DMS114 treated with DMSO at 0.1 percent for 48 hours (cell line): ENCODE measurements around the gene MGST2.

Source experiments
- DNase-seq: peaks from one replicate; lab custom pipeline; 2025; ENCODE audit not compliant: unreplicated experiment; lab: John Stamatoyannopoulos, UW

Gene MGST2

DNA sequence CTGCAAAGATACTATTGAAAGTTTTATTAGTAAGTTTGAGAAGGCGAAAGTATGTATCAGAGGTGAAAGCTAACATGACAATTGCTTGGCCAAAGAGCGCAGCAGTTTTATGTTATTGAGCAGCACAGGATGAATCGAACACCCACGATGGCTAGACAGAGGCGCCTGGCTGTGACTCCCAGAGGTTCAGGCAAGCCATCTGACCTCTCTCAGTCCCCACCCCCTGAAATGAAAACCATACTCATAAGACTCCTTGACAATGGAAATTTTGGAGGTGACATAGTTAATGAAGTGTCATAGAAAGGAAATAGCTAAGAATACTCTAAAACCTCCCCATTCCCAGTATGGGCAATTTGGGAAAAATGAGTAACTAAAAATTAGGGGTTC is 70.6 kb downstream of the MGST2 start:
- no peak for DNase-seq

DNA sequence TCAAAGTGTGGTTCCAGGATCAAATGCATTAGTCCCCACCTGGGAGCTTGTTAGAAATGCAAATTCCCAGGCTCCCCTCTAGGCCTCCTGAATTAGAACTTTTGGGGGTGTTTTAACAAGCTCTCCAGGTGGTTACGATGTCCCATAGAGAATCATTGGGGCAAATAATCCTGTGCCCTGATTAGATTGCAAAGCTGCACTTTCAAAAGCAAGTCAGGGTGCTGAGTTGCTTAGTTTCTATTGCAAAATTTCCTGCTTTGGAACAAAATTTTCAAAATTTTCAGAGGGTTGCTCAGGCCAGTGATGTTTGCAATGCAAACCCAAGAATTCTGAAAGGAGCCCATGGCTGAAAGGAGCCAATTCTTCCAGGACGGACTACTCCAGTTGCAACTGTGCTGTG is 71.0 kb downstream of the MGST2 start:
- DNase-seq: no peak

DNA sequence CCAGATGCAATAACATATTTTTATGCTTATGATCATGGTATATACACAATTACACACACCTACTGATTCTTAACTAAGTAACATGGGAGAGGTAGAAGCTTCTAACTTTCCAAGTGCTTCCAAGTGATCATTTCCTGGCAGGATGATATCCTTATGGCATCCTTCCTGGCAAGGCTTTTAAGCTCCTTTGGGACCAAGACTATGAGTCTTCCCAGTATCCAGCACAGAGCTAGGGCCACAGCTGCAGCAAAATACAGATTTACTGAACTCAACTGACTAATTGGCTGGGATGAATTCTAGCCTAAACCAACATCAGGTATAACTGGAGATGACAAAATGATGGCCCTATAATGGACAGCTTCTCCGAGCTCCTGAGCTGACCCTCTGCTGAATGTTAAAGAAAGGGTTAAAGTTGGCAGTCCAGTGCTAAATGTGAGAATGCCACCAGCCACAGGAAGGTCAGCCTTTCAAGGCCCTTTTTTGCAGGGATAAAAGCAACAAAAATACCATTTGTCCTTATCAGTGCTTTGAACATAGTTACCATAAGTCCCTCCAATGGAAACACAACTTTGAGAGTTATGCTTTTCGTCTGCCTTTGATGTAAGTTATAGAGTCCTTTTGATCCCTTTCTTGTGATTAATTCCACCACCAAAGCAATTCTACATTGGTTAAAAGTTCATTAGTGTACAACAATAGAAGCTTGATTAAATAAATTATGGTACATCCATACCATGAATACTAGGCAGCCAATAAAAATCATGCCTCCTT is 73.4 kb downstream of the MGST2 start:
- DNase-seq: no peak

DNA sequence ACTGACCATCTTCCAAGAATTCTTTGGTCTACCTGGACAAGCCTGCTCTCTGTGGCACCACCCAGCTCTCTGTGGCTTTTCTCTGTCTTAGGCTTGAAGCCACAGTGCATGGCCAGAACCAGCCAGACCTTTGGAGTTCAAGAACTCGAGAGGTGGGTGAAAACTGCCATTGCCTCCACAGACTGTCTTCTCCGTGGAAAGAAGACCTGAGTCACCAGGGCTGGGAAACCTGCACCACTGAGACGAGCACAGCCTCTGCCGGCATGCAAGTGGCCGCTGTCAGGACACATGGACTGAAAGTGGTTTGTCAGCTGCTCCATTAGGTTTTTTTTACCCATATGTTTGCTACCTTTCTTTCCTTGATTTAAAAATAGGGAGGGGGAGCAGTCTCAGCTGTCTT is 74.5 kb downstream of the MGST2 start:
- no peak for DNase-seq

DNA sequence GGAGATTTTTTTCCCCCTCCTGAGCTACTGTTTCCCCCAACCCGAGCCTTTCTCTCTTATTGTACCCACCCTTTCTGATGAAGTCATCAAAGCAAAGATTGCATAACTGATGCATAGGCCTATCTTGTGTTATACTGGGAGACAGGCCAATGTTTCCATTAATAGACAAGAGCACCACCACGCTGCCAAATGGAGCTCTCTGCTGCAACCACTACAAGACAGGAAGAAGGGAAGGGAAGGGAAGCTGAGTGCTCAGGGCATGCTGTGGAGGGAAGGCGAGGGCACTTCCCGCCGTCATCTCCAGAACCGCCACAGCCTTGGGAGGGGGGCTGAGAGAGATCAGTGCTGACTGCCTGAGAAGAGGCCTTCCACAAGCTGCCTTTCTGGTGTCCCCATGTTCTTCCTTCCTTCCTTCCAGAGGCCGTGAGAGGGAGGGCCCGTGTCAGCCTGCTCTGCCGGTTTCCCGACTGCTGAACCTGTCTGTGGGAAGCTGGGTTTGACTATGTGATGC is 75.0 kb downstream of the MGST2 start:
- no peak for DNase-seq

DNA sequence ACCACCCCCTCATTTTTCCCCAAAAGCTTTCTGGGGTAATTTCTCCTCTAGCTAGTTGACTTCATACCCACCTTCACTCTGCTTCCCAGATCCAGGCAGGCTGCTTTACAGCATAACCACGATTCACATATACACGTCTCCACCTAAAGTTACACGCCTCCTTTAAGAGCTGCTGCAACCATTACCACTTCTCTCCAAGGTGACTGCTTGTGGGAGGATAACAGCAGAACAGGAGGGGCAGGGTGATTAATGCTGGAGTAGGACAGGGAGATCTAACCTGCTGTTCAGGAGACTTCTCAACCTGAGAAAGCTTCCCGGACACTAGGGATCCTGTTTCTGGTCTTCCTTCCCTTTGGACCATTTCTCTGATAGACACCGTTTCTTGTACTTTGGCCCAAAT is 77.4 kb downstream of the MGST2 start:
- no peak for DNase-seq

DNA sequence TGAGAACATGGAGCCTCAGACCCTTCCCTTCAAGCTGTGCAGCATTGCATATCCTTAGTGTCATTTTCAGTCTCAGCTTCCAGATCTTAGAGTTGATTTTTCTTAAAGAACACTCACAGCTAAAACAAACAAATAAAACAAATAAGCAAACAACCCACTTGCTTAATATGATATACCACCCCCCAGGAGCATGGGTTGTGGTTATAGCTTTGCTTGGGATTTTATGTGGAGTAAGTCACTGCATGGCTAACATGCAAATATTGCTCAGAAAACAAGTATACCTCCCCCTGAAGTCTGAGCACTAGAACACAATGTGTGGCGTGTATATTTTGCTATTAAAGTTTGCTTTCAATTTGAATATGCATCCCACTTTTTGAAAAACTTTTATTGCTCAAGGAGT is 78.6 kb downstream of the MGST2 start:
- no peak for DNase-seq

DNA sequence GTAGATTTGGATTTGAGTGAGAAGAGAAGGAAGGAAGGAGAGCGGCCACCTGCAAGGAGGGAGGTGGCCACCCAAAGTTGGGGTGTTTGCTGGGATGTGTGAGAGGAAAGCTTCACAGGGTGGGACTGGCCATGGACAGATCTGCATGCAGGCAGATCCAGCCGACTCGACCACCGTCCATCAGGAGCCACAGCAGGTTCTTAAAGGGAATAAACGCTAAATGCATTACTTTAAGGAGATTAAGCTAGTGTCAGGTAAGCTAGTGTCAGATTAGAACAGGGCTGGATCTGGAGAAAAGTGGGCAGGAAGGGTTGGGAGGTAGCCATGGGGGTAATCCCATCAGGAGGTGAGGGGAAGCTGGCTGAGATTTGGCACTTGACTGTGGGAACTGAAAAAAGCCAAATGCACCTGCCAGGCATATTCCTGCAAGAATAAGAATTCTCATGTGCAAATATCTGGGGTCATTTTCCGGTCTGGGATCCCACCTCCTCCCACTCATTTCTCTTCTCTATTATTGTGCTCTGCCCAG is 79.6 kb downstream of the MGST2 start:
- DNase-seq: no peak

DNA sequence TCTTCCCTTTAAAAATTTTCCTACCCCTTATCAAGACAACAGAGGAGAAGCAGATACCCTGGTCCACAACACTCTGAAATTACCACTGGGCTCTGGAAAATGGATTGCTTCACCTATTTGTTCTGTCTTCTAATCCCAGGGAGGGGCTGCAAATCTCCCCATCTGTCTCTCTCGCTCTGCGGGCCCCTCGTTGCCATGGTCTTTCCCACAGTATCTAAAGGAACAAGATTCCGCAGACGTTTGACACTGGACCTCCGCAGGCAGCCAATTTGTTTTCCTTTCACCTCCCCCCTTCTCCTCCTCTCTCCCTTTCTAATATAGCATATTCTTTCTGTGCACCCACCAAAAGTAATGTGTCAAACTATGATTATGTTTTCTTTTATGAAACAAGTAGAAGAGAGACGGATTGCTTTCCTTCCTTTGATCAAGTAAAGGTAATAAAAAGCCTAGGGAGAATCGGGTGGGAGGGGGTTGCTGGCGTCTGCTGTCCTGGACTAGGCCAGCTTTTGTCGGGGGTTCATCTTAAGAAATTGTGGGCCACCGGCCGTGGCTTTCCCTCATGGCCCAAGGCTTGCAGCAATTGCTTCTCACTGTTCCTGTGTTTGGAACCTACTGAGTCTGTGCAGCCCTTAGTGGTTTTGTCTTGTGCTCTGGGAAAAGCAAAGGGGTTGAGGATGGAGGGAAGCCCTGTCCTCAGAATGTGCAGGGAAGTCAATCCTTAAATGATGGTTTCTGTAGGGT is 81.0 kb downstream of the MGST2 start:
- DNase-seq: no peak

DNA sequence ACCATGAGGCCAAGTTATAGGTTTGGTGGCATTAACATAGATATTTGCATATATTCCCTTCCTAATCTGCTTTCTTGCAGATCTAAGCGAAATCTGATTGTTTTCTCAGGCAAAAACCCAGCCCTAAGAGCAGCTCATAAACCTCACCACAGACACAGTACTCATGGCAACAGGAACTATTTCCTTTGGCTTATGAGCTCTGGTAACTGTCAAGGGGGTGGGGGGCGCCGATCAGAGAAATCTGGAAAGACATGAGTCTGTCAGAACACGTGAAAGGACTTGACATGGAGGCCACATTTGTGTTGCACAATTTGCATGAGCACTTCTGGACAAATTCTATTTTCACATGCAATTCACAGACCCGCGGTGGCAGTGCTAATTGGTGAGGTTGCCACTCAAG is 83.7 kb downstream of the MGST2 start:
- DNase-seq: no peak

DNA sequence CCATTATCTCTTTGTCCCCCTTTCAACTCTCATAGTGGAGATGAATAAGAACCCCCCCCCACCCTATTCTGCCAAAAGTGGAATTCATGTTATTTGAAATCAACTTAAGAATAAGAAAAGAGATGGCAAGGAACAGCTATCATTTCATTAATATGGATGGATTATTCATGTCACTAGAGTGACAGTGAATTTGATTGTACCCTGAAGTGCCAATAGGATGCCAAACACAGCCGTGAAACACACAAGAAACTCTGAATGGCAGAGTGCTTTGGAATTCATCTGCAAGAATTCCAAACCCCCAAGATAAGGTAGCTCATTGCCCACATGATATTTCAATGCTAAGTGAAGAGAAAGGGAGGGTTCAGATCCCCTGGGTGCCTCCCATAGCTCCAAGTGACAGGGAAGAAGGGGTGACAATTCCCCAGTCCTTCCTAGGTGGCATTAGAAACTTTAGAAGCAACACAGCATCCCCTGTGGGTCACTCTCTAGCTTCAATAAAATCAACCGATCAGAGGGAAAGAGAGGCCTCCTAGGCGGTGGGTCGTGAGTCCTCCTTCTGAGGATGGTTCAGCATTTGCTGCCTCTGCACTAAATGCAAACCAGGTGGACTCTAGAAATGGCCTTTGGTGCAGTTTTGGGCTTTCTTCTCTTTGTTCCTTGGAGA is 84.3 kb downstream of the MGST2 start:
- DNase-seq: no peak

DNA sequence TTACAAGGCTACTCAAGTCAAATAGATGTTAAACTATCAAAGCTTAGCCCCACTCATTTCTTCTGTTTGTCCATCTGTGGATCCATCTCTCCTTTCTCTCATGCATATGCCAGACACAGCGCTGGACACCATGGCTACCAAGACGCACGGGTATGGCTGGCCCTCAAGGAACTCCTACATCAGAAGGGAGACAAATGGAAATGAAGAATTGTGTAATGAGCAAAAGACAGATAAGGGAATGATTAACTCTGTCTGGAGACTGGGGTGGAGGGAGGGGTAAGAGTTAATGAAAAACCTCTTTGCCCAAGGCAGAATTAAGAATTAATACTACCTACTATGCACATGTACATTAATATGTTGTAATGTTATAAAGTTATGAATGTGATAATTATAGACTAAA is 88.1 kb downstream of the MGST2 start:
- DNase-seq: no peak
